GM18499 (cell line): ENCODE data around the gene GHITM.
"Not testable (repeated sequence)": the region's sequence is repeated elsewhere in the genome, so short reads cannot be mapped to it uniquely, and the experiment has no call there.

ENCODE experiments used
- ATAC-seq: cut with Tn5 transposase; IDR thresholded peaks from one replicate; pipeline ENCODE4 v1.9.1; 2021; ENCODE audit warnings: moderate number of reproducible peaks; ENCODE audit not compliant: insufficient read depth, unreplicated experiment

GHITM gene

GRCh38 chr10:84173501-84173929 lies 34.2 kb downstream of the GHITM start, which contains the start of gene GPR15LG:
TSS of gene GPR15LG (plus strand) at chr10:84173801. CDS start at chr10:84173852, 51 bp downstream.
- ATAC-seq: no peak

GRCh38 chr10:84175436-84175835 lies 36.1 kb downstream of the GHITM start:
- ATAC-seq: no peak

GRCh38 chr10:84176351-84176750 lies 37.0 kb downstream of the GHITM start:
- ATAC-seq: no peak

- no peak for ATAC-seq
These were observed 37.6 kb downstream of the GHITM start for GRCh38 chr10:84176836-84177474.

- ATAC-seq: no peak
These were observed 38.3 kb downstream of the GHITM start for GRCh38 chr10:84177541-84178141.

- ATAC-seq: no peak
These were observed 38.9 kb downstream of the GHITM start for GRCh38 chr10:84178160-84178609.

- ATAC-seq: peak; percentile 96
These were observed 39.9 kb downstream of the GHITM start for GRCh38 chr10:84179059-84179710.

GRCh38 chr10:84180386-84180785 lies 41.1 kb downstream of the GHITM start:
- not testable (repeated sequence) for ATAC-seq

- ATAC-seq: no peak
These were observed 42.3 kb downstream of the GHITM start for GRCh38 chr10:84181631-84182030.

- ATAC-seq: no peak
These were observed 45.2 kb downstream of the GHITM start for GRCh38 chr10:84184517-84184916.

- ATAC-seq: no peak
These were observed 46.3 kb downstream of the GHITM start for GRCh38 chr10:84185526-84186175.

GRCh38 chr10:84188815-84189214 lies 49.5 kb downstream of the GHITM start:
- no peak for ATAC-seq

- no peak for ATAC-seq
These were observed 51.3 kb downstream of the GHITM start for GRCh38 chr10:84190621-84191020.

GRCh38 chr10:84191106-84191505 lies 51.8 kb downstream of the GHITM start:
- no peak for ATAC-seq

- no peak for ATAC-seq
These were observed 54.0 kb downstream of the GHITM start for GRCh38 chr10:84193327-84193726.

GRCh38 chr10:84193846-84194423 lies 54.6 kb downstream of the GHITM start:
- ATAC-seq: no peak

GRCh38 chr10:84194424-84195043 lies 55.2 kb downstream of the GHITM start, which contains the start of gene CDHR1:
TSS of gene CDHR1 (plus strand) at chr10:84194537. CDS start at chr10:84194761, 224 bp downstream.
- ATAC-seq: no peak

- ATAC-seq: no peak
These were observed 55.9 kb downstream of the GHITM start for GRCh38 chr10:84195044-84195830.

- ATAC-seq: no peak
These were observed 56.8 kb downstream of the GHITM start for GRCh38 chr10:84196083-84196482.
